Body of pancreas (tissue), 4 donors: Measurements from ENCODE around the gene GOLPH3L.
"Not testable (repeated sequence)": the region's sequence is repeated elsewhere in the genome, so short reads cannot be mapped to it uniquely, and the experiment has no call there.

Source experiments
- CTCF ChIP-seq, 7 experiments: fragments of 450-650 bp in 4 of 7; fragments of 200-600 bp in 3 of 7; sonication (generic) in 3 of 7; IDR thresholded peaks; one replicate each; pipeline ENCODE4 v1.5.1; 2016 to 2019; ENCODE audit warnings: antibody characterized with exemption in 7 of 7
- POLR2A ChIP-seq, 3 donors: fragments of 450-650 bp; IDR thresholded peaks; one replicate each; pipeline ENCODE4 v1.6.1; 2016; ENCODE audit warnings: antibody characterized with exemption in 3 of 3, mild to moderate bottlenecking in 2 of 3

- not testable (repeated sequence) for TF ChIP-seq POLR2A, CTCF (IDR thresholded peaks at IDR 0.05)
Measured at GRCh38 chr1:150624546-150624945, 72.4 kb downstream of the GOLPH3L start.
